BLaER1 treated with 17β-estradiol and CSF1 and Interleukin-3, amounts not matched to agents 10 nM and 100 nM (cell line): Measurements from ENCODE around the gene SPON1.
"Not testable (repeated sequence)": the region's sequence is repeated elsewhere in the genome, so short reads cannot be mapped to it uniquely, and the experiment has no call there.

Source experiments
- H3K27ac ChIP-seq, 11 experiments: shearing (Covaris generic); formaldehyde crosslinking; 2 replicates each; pipeline ENCODE4 v1.8.1; 2022
- H3K27me3 ChIP-seq, 11 experiments: shearing (Covaris generic); formaldehyde crosslinking; 2 replicates each; pipeline ENCODE4 v1.8.1; 2022
- H3K36me3 ChIP-seq, 11 experiments: shearing (Covaris generic); formaldehyde crosslinking; 2 replicates each; pipeline ENCODE4 v1.8.1; 2022
- H3K4me1 ChIP-seq, 10 experiments: shearing (Covaris generic); formaldehyde crosslinking; 2 replicates each; pipeline ENCODE4 v1.8.1; 2022
- H3K4me2 ChIP-seq, 11 experiments: shearing (Covaris generic); formaldehyde crosslinking; 2 replicates each; pipeline ENCODE4 v1.8.1; 2022
- H3K4me3 ChIP-seq, 10 experiments: shearing (Covaris generic); formaldehyde crosslinking; 2 replicates each; pipeline ENCODE4 v1.8.1; 2022
- H3K9ac ChIP-seq, 11 experiments: shearing (Covaris generic); formaldehyde crosslinking; 2 replicates each; pipeline ENCODE4 v1.8.1; 2022
- H3K9me3 ChIP-seq, 11 experiments: shearing (Covaris generic); formaldehyde crosslinking; replicated peaks in 1 of 11; 2 replicates each; pipeline ENCODE4 v1.8.1; 2022
- H4K20me1 ChIP-seq, 11 experiments: shearing (Covaris generic); formaldehyde crosslinking; 2 replicates each; pipeline ENCODE4 v1.8.1; 2022
- Cebpa-rat ChIP-seq, 11 experiments: shearing (Covaris generic); IDR thresholded peaks; 2 replicates each; pipeline ENCODE4 v1.8.1; 2022

The SPON1 gene

GRCh38 chr11:14240221-14240620 is 277.7 kb downstream of the SPON1 start:
- Histone ChIP-seq H3K9ac (no peak overlapping the region), H3K27ac (no peak overlapping the region), H3K9me3 (no peaks in the 10 kb centered on the region), H3K4me3 (no peak overlapping the region), H3K4me1 (peaks cover 10 to 55% (median 20%) of the 10 kb centered on the region in 10 experiments; a peak in 19 of 20 replicates), H3K36me3 (no peaks in the 10 kb centered on the region), H4K20me1 (peaks cover 0 to 4% (median 0%) of the 10 kb centered on the region in 11 experiments; a peak in 1 of 22 replicates), H3K27me3 (no peaks in the 10 kb centered on the region; a peak in 1 of 22 replicates), H3K4me2 (peak overlapping the region in 3 of 11 experiments; percentile 16 to 44 (median 22); a peak in 6 of 22 replicates)
- TF ChIP-seq Cebpa-rat (IDR thresholded peaks at IDR 0.05), result no peak

GRCh38 chr11:14240951-14241350 is 278.4 kb downstream of the SPON1 start:
- H3K27me3 ChIP-seq, result no peaks in the 10 kb centered on the region; a peak in 1 of 22 replicates
- no peak overlapping the region for H3K27ac ChIP-seq
- peaks cover 0 to 4% (median 0%) of the 10 kb centered on the region in 11 experiments; a peak in 1 of 22 replicates for H4K20me1 ChIP-seq
- H3K9me3 ChIP-seq, result no peaks in the 10 kb centered on the region
- TF ChIP-seq Cebpa-rat (IDR thresholded peaks at IDR 0.05), result no peak
- H3K4me1 ChIP-seq, result peaks cover 10 to 54% (median 20%) of the 10 kb centered on the region in 10 experiments; a peak in 19 of 20 replicates
- no peaks in the 10 kb centered on the region for H3K36me3 ChIP-seq
- no peak overlapping the region for H3K4me3 ChIP-seq
- H3K9ac ChIP-seq, result no peak overlapping the region
- H3K4me2 ChIP-seq, result no peak overlapping the region

GRCh38 chr11:14242187-14242586 is 279.7 kb downstream of the SPON1 start:
- Histone ChIP-seq H3K4me1 (peaks cover 4 to 42% (median 15%) of the 10 kb centered on the region in 10 experiments; a peak in 19 of 20 replicates), H3K9ac (no peak overlapping the region), H3K4me3 (no peak overlapping the region), H3K27ac (no peak overlapping the region), H4K20me1 (peaks cover 0 to 2% (median 0%) of the 10 kb centered on the region in 11 experiments; a peak in 1 of 22 replicates), H3K4me2 (peak overlapping the region in 2 of 11 experiments; percentile 2 to 13; a peak in 2 of 22 replicates), H3K9me3 (no peaks in the 10 kb centered on the region), H3K36me3 (no peaks in the 10 kb centered on the region), H3K27me3 (no peaks in the 10 kb centered on the region)
- no peak for TF ChIP-seq Cebpa-rat (IDR thresholded peaks at IDR 0.05)

GRCh38 chr11:14242733-14243132 is 280.2 kb downstream of the SPON1 start:
- Histone ChIP-seq H3K36me3 (no peaks in the 10 kb centered on the region), H4K20me1 (no peaks in the 10 kb centered on the region), H3K4me3 (no peak overlapping the region), H3K9ac (no peak overlapping the region), H3K27ac (no peak overlapping the region), H3K4me2 (no peak overlapping the region), H3K27me3 (no peaks in the 10 kb centered on the region; a peak in 1 of 22 replicates), H3K4me1 (peaks cover 0 to 36% (median 10%) of the 10 kb centered on the region in 10 experiments; a peak in 13 of 20 replicates), H3K9me3 (no peaks in the 10 kb centered on the region)
- no peak for TF ChIP-seq Cebpa-rat (IDR thresholded peaks at IDR 0.05)

- no peak overlapping the region for H3K9ac ChIP-seq
- H3K4me2 ChIP-seq, result no peak overlapping the region
- H3K27me3 ChIP-seq, result no peaks in the 10 kb centered on the region; a peak in 1 of 22 replicates
- no peak overlapping the region for H3K27ac ChIP-seq
- no peak overlapping the region for H3K4me3 ChIP-seq
- no peaks in the 10 kb centered on the region; a peak in 1 of 22 replicates for H4K20me1 ChIP-seq
- H3K9me3 ChIP-seq, result no peaks in the 10 kb centered on the region
- H3K36me3 ChIP-seq, result no peaks in the 10 kb centered on the region
- H3K4me1 ChIP-seq, result peaks cover 7 to 26% (median 12%) of the 10 kb centered on the region in 10 experiments; a peak in 16 of 20 replicates
- TF ChIP-seq Cebpa-rat (IDR thresholded peaks at IDR 0.05), result no peak
These were observed 282.4 kb downstream of the SPON1 start for GRCh38 chr11:14244926-14245325.

GRCh38 chr11:14245444-14245843 is 282.9 kb downstream of the SPON1 start:
- H4K20me1 ChIP-seq, result no peaks in the 10 kb centered on the region; a peak in 1 of 22 replicates
- no peaks in the 10 kb centered on the region for H3K9me3 ChIP-seq
- no peak overlapping the region for H3K9ac ChIP-seq
- no peak overlapping the region for H3K27ac ChIP-seq
- no peak for TF ChIP-seq Cebpa-rat (IDR thresholded peaks at IDR 0.05)
- no peak overlapping the region for H3K4me2 ChIP-seq
- no peak overlapping the region for H3K4me3 ChIP-seq
- H3K36me3 ChIP-seq, result no peaks in the 10 kb centered on the region
- peaks cover 7 to 21% (median 10%) of the 10 kb centered on the region in 10 experiments; a peak in 16 of 20 replicates for H3K4me1 ChIP-seq
- H3K27me3 ChIP-seq, result no peaks in the 10 kb centered on the region; a peak in 1 of 22 replicates

GRCh38 chr11:14248580-14248981 is 286.1 kb downstream of the SPON1 start:
- no peaks in the 10 kb centered on the region; a peak in 1 of 22 replicates for H3K27me3 ChIP-seq
- H3K4me2 ChIP-seq, result peak overlapping the region; percentile 10 to 72 (median 32); a peak in 16 of 22 replicates
- no peak for TF ChIP-seq Cebpa-rat (IDR thresholded peaks at IDR 0.05)
- H3K4me3 ChIP-seq, result no peak overlapping the region
- H3K4me1 ChIP-seq, result peaks cover 7 to 11% (median 9%) of the 10 kb centered on the region in 10 experiments; a peak in 15 of 20 replicates
- no peaks in the 10 kb centered on the region for H3K9me3 ChIP-seq
- H3K9ac ChIP-seq, result no peak overlapping the region
- H3K27ac ChIP-seq, result no peak overlapping the region
- no peaks in the 10 kb centered on the region for H3K36me3 ChIP-seq
- H4K20me1 ChIP-seq, result no peaks in the 10 kb centered on the region; a peak in 1 of 22 replicates

- Histone ChIP-seq H4K20me1 (no peaks in the 10 kb centered on the region; a peak in 1 of 22 replicates), H3K4me3 (no peak overlapping the region), H3K27ac (no peak overlapping the region), H3K4me1 (peaks cover 7 to 11% (median 9%) of the 10 kb centered on the region in 10 experiments; a peak in 15 of 20 replicates), H3K4me2 (peak overlapping the region in 10 of 11 experiments; percentile 13 to 72 (median 33); a peak in 15 of 22 replicates), H3K27me3 (no peaks in the 10 kb centered on the region; a peak in 1 of 22 replicates), H3K36me3 (no peaks in the 10 kb centered on the region), H3K9ac (no peak overlapping the region), H3K9me3 (no peaks in the 10 kb centered on the region)
- no peak for TF ChIP-seq Cebpa-rat (IDR thresholded peaks at IDR 0.05)
These were observed 286.8 kb downstream of the SPON1 start for GRCh38 chr11:14249121-14249963.

- Histone ChIP-seq H3K9me3 (no peaks in the 10 kb centered on the region), H4K20me1 (no peaks in the 10 kb centered on the region; a peak in 1 of 22 replicates), H3K4me2 (no peak overlapping the region), H3K36me3 (no peaks in the 10 kb centered on the region), H3K4me1 (peaks cover 7 to 11% (median 9%) of the 10 kb centered on the region in 10 experiments; a peak in 15 of 20 replicates), H3K27ac (no peak overlapping the region), H3K4me3 (no peak overlapping the region), H3K9ac (no peak overlapping the region), H3K27me3 (no peaks in the 10 kb centered on the region; a peak in 1 of 22 replicates)
- TF ChIP-seq Cebpa-rat (IDR thresholded peaks at IDR 0.05), result no peak
These were observed 289.2 kb downstream of the SPON1 start for GRCh38 chr11:14251754-14252153.

GRCh38 chr11:14252501-14252900 is 290.0 kb downstream of the SPON1 start:
- H3K4me3 ChIP-seq, H3K4me2 ChIP-seq, H4K20me1 ChIP-seq, H3K36me3 ChIP-seq, H3K27ac ChIP-seq, H3K9ac ChIP-seq, H3K9me3 ChIP-seq, H3K27me3 ChIP-seq: not testable (repeated sequence)
- peaks cover 7 to 11% (median 9%) of the 10 kb centered on the region in 10 experiments; a peak in 15 of 20 replicates for H3K4me1 ChIP-seq
